ENCODE results near the gene TMOD3. TPM values are rescaled to one million over a fixed set of nuclear protein-coding genes. Genes with fewer than 3 reads are reported as not detected.

The TMOD3 gene
- total and polyA plus RNA-seq, 2 experiments from 2014 or later: 26.1 to 29.9 TPM

DNA sequence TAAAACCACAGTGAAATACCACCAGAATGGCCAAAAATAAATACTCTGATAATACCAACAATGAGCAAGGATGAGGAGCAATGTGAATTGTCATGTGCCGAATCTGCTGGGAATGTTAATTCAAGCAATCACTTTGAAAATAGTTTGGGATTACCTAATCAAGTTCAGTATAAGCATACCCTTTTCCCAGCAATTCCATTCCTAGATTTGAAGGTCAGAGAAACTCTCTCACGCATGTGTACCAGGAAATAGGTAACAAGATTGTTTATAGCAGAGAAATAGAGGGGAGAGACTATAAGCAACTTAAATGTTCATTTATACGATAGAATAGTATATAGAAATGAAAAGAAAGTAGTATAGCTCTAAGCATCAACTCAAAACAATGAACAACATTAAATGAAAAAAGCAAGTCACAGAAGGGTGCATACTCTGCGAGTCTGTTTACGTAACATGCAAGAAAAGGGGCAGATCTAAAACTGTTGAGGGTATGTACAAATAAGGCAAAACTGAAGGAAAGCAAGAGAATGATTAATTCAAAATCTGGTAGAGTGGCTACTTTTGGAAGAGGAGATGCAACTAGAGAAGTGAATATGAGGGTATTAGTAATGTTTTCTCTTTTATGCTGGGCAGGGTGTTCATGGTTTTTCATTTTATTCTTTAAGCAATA is 27.4 kb downstream of the TMOD3 start (continued):
- no peak for TF ChIP-seq ZNF462 (CRISPR knock-in tag; IDR thresholded peaks at IDR 0.05)

GRCh38 chr15:51861557-51862359 is 32.3 kb downstream of the TMOD3 start:
- Mint-ChIP-seq H3K36me3 (ENCODE audit: low read depth) (peaks cover 8% of the 10 kb centered on the region; the same call in 2 of the 3 replicates), H3K27me3 (ENCODE audit: insufficient read depth, low read depth, poor library complexity) (no peaks in the 10 kb centered on the region), H3K4me1 (peaks cover 25% of the 10 kb centered on the region), H3K27ac (no peak overlapping the region), H3K4me3 (no peak overlapping the region), H3K9me3 (no peaks in the 10 kb centered on the region)
- TF ChIP-seq CTCF (conservative IDR thresholded peaks at IDR 0.05; ENCODE audit: low read depth in 2 of 2): no peak
- TF ChIP-seq EZH2phosphoT487 (IDR thresholded peaks at IDR 0.05; ENCODE audit: unreplicated experiment): no peak
- TF ChIP-seq CREB1 (CRISPR knock-in tag; IDR thresholded peaks at IDR 0.05; ENCODE audit: low read depth): no peak
- no peak for TF ChIP-seq ZNF114 (CRISPR knock-in tag; IDR thresholded peaks at IDR 0.05)
- H3F3A ChIP-seq (replicated peaks; ENCODE audit: low read depth): no peaks in the 10 kb centered on the region
- no peak overlapping the region for H3K4me3 ChIP-seq
- H3K9me2 ChIP-seq (ENCODE audit: insufficient read depth): 0 out of 2 replicates have a peak, but pooled peaks cover 3% of the 10 kb centered on the region
- no peak for DNase-seq (ENCODE audit: low spot score)
- H4K20me1 ChIP-seq (replicated peaks; ENCODE audit: insufficient read depth): no peaks in the 10 kb centered on the region
- H3K27me3 ChIP-seq (ENCODE audit: insufficient read depth): no peaks in the 10 kb centered on the region
- peaks cover 34% of the 10 kb centered on the region for H3K4me1 ChIP-seq (ENCODE audit: insufficient read depth)
- no peak overlapping the region for H3K4me2 ChIP-seq
- H3K36me3 ChIP-seq (ENCODE audit: insufficient read depth): no peaks in the 10 kb centered on the region; the same call in 1 of the 2 replicates
- no peak overlapping the region for H3K27ac ChIP-seq (ENCODE audit: low read depth)
- no peaks in the 10 kb centered on the region; the same call in 1 of the 2 replicates for H3K79me2 ChIP-seq (replicated peaks; ENCODE audit: insufficient read depth)
- no peak overlapping the region for H2AFZ ChIP-seq
- ATAC-seq: no peak

Measured in GM23338 (cell line).